ENCODE measurements around the gene CCDC24.
A peak's percentile ranks its signal among the peaks of the same experiment; 100 is the strongest.

Gene CCDC24

DNA sequence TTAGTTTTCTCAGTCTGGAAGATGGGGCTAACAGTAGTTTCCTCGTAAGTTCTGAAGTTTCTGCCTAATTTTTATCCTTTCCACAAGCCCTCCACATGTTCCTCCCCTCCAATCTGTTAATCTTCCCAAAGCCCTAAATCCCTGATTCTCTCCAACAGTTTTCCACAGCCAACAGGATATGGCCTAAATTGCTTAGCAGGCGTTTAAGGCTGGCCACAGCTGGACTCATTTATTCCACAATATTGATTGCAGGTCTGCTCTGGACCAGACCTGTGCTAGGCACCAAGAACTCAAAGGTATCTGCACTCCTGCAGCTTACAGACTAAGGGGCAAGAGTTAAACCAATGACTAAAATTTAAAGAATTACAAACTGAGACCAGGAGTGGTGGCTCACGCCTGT lies 35.9 kb downstream of the CCDC24 start:
- DNase-seq = no peak

GRCh38 chr1:44029260-44029910 lies 38.0 kb downstream of the CCDC24 start:
- no peak for DNase-seq

- DNase-seq = no peak
These were observed 38.7 kb downstream of the CCDC24 start for GRCh38 chr1:44029911-44030604.

GRCh38 chr1:44030605-44031251 lies 39.3 kb downstream of the CCDC24 start:
- no peak for DNase-seq

- no peak for DNase-seq
These were observed 40.1 kb downstream of the CCDC24 start, which contains the start of gene SLC6A9 for GRCh38 chr1:44031252-44032169. SLC6A9 (minus strand) TSS chr1:44031462; CDS start chr1:44024277, 7,185 bp downstream.

- no peak for DNase-seq
These were observed 40.9 kb downstream of the CCDC24 start for GRCh38 chr1:44032170-44032790.

DNA sequence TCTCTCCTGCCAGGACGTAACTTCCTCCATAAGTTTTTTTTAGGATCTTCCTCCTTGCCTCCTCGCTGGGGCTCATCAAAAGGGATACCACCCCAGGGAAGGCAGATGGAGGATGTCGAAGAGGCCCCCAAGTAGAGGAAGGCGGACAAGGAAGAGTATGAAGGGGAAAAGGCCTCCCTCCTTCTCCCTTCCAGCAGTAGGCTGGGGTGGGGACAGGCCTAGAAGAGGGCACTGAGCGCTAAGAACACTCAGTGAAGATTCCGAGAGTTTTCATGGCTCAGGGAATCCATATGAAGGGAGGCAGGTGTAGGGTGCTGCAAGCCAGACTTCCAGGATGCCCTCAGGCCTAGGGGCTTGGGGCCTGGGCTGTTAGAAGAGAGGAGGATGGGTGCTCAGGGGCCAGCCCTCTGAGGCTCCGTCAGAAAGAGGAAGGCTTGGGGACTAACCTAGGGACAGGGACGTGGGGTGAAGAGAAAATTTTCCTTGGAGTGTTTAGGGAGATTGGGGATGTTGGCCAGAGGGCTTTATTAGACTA lies 41.7 kb downstream of the CCDC24 start:
- DNase-seq = no peak

DNA sequence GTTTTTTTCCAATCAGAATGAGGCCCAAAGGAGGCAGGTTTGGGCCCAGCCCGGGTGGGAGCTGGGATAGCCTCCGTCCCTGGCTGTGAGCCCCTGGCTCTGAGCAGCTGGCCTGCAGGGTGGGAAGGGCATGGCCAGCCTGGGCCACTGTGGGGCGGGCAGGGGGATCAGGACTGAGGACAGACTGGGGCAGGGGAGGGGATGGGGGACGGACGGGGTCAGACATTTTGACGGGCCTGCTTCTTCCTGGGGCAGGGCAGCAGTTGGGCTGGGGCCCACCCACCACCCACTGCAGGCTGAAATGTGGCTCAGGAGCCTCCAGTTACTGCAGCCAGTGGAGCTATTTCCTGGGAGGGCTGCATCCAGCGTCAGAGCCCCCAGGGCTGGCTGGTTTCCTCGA lies 42.4 kb downstream of the CCDC24 start:
- no peak for DNase-seq

GRCh38 chr1:44034423-44034822 lies 43.0 kb downstream of the CCDC24 start:
- no peak for DNase-seq

DNA sequence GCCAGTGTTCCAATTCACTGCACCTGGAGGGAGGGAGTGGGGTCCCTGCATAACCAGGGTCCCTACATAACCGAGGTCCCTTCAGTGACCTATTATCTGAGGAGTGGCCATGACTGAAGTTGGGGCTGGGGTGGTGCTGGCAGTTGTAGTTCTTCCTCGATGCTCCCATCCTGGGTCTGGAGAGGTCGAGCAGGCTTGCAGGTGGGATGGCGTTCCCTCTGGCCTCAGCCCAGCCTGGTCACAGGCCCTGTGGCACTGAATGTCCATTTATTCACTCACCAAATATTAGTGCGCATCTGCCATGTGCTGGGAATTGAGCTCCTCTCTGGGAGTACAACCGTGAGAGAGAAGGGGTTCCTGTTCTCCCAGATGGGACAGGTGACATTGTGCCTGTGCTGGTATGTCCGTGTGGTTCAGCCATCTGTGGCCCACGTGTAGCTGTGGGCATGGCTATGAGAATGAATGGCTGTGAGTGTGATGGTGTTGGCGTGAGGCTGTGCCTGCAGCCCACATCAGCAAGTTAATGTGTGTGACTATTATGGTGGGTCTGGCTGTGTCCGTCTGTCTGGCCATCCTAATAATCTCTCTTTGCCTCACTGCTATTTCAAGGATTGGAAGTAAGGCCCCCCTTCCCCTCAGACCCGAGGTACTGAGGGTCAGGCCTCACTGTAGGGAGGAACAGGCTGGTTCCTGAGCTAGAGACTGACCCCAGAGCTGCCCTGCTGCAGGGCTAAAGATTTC lies 43.7 kb downstream of the CCDC24 start:
- DNase-seq = no peak

GRCh38 chr1:44035726-44036408 lies 44.5 kb downstream of the CCDC24 start:
- DNase-seq = no peak

- DNase-seq = peak; percentile 14
These were observed 45.2 kb downstream of the CCDC24 start for GRCh38 chr1:44036409-44037139.

- DNase-seq = no peak
These were observed 45.8 kb downstream of the CCDC24 start for GRCh38 chr1:44037154-44037553.

DNA sequence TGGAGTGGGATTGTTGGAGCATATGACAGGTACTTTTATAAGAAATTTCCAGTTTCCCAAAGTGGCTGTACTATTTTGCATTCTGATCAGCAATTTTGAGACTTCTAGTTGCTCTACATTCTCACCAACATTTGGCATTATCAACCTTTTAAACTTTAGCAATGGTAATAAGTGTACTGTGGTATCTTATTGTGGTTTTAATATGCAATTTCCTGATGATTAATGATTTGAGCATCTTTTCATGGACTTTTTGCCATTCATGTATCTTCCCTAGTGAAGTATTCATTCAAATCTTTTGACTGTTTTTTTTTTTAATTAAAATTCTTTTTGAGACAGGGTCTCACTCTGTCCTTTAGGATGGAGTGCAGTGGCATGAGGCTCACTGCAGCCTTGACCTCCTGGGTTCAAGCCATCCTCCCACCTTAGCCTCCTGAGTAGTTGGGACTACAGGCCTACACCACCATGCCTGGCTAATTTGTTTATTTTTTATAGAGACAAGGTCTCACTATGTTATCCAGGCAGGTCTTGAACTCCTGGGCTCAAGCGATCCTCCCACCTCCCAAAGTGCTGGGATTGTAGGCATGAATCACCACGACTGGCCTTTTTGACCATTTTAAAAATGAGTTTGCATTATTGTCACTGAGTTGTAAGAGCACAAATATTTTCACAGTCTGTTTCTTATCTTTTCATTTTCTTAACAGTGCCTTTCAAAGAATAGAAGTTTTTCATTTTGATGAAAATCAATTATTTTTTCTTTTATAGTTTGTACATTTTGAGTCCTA lies 47.7 kb downstream of the CCDC24 start:
- DNase-seq = no peak

GRCh38 chr1:44040418-44040817 lies 49.0 kb downstream of the CCDC24 start:
- no peak for DNase-seq

- no peak for DNase-seq
These were observed 49.4 kb downstream of the CCDC24 start for GRCh38 chr1:44040846-44041245.

DNA sequence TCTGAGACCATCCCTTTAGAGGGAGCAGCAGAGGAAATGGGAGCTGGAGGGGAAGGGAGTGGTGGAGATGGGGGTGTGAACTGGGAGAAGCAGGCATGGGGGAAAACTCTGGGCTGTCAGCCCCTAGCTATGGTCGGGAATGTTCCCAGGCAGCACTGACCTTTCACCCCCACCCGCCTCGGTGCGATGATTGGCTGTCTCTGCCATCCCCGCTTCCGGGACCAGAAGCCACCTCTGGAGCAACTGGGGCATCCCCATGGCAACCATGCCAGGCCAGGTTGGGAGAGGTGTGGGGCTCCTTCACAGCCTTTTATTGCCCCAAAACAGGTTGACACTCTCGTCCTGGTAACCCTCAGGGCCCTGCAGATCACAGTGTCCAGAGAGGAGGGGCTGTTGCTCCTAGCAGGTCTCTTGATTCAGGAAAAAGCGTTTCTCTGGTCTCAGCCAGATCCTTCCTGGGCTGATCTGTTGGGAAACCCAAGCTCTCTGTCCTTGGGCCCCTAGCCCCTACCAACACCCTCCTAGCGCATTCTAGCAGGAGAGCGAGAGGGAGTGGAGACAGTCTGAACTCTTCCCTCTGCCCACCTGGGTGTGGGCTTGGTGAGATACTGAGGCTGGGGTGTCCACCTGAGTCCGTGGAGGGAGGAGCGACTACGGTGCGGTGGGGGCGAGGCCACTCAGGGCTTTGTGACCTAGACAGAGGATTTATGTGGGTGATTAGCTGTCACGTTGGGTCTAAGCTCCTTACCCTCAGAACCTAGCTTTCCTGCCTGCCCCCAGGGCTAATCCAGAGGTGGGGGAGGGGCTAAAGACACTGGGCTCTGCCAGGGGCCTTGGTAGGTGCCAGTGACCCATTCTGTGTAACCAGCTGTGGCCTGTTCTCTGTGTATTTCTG lies 52.0 kb downstream of the CCDC24 start:
- no peak for DNase-seq

Data from NCI-H187 treated with DMSO at 0.1 percent for 48 hours (cell line).